Measurements from ENCODE around the gene TNIP3. TPM values are rescaled to one million over a fixed set of nuclear protein-coding genes. Genes with fewer than 3 reads are reported as not detected.

Gene TNIP3
- total RNA-seq, 1 donor from 2014 or later = not detected

GRCh38 chr4:121200795-121201472 is 36.8 kb upstream of the TNIP3 start:
- H3K27me3 Mint-ChIP-seq = no peaks in the 10 kb centered on the region
- no peak overlapping the region for H3K27ac Mint-ChIP-seq
- no peak for TF ChIP-seq CTCF (IDR thresholded peaks at IDR 0.05; ENCODE audit: unreplicated experiment)
- no peak for DNase-seq (ENCODE audit: low spot score, unreplicated experiment)
- no peak overlapping the region for H3K4me3 Mint-ChIP-seq (ENCODE audit: low read depth)
- no peaks in the 10 kb centered on the region for H3K36me3 Mint-ChIP-seq (ENCODE audit: insufficient read depth)
- H3K4me1 Mint-ChIP-seq (ENCODE audit: low read depth) = peaks cover 7% of the 10 kb centered on the region
- H3K9me3 Mint-ChIP-seq (ENCODE audit: low read depth) = no peaks in the 10 kb centered on the region

- H3K27me3 Mint-ChIP-seq = no peaks in the 10 kb centered on the region
- H3K4me3 Mint-ChIP-seq (ENCODE audit: low read depth) = no peak overlapping the region
- peaks cover 7% of the 10 kb centered on the region for H3K4me1 Mint-ChIP-seq (ENCODE audit: low read depth)
- no peak overlapping the region for H3K27ac Mint-ChIP-seq
- TF ChIP-seq CTCF (IDR thresholded peaks at IDR 0.05; ENCODE audit: unreplicated experiment) = no peak
- no peaks in the 10 kb centered on the region for H3K9me3 Mint-ChIP-seq (ENCODE audit: low read depth)
- no peak for DNase-seq (ENCODE audit: low spot score, unreplicated experiment)
- H3K36me3 Mint-ChIP-seq (ENCODE audit: insufficient read depth) = no peaks in the 10 kb centered on the region
Measured at GRCh38 chr4:121199742-121200561, 35.8 kb upstream of the TNIP3 start.

DNA sequence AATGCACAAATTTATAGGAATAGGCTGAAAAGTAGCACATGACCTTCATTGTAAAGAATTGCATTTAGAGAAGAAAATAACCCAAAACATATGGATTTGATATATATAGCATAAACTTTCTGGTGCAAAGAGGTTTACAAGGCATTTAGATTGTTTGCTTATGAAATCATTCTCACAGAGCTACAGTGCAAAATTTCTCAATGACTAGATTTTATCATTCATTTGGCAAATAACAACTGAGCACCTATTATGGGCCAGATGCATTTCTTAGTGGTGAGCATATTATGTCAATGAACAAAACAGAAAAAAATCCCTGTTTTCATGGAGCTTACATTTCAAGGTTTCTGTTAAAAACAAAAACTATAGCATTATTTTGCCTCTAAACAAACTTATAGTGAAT is 34.1 kb upstream of the TNIP3 start:
- no peaks in the 10 kb centered on the region for H3K9me3 Mint-ChIP-seq (ENCODE audit: low read depth)
- H3K4me1 Mint-ChIP-seq (ENCODE audit: low read depth) = peaks cover 5% of the 10 kb centered on the region
- no peak overlapping the region for H3K27ac Mint-ChIP-seq
- no peaks in the 10 kb centered on the region for H3K27me3 Mint-ChIP-seq
- no peak for DNase-seq (ENCODE audit: low spot score, unreplicated experiment)
- H3K36me3 Mint-ChIP-seq (ENCODE audit: insufficient read depth) = no peaks in the 10 kb centered on the region
- no peak overlapping the region for H3K4me3 Mint-ChIP-seq (ENCODE audit: low read depth)
- no peak for TF ChIP-seq CTCF (IDR thresholded peaks at IDR 0.05; ENCODE audit: unreplicated experiment)

- Mint-ChIP-seq H3K4me3 (ENCODE audit: low read depth) (no peak overlapping the region), H3K27ac (no peak overlapping the region), H3K4me1 (ENCODE audit: low read depth) (peaks cover 5% of the 10 kb centered on the region), H3K36me3 (ENCODE audit: insufficient read depth) (no peaks in the 10 kb centered on the region), H3K9me3 (ENCODE audit: low read depth) (no peaks in the 10 kb centered on the region), H3K27me3 (no peaks in the 10 kb centered on the region)
- no peak for TF ChIP-seq CTCF (IDR thresholded peaks at IDR 0.05; ENCODE audit: unreplicated experiment)
- DNase-seq (ENCODE audit: low spot score, unreplicated experiment) = no peak
Measured at GRCh38 chr4:121195649-121196048, 31.5 kb upstream of the TNIP3 start.

DNA sequence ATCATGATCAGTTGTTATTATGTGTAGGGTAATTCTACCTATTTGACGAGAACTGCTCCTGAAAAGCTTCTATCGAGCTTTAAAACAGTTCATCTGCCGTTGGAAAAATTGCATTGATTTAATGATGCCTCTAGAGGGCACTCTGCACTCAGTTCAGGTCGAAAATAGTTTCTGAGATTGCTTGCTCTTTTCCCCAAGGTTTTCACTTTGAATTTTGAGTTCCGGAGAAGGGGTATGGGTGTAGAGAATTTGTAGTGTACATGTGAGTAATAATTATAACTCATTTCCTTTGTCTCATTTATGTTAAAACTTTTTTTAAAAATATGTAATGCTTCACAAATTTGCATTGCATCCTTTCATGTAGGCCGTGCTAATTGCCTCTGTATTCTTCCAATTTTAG is 28.4 kb upstream of the TNIP3 start:
- TF ChIP-seq CTCF (IDR thresholded peaks at IDR 0.05; ENCODE audit: unreplicated experiment) = peak; percentile 80
- Mint-ChIP-seq H3K27me3 (no peaks in the 10 kb centered on the region), H3K4me1 (ENCODE audit: low read depth) (no peaks in the 10 kb centered on the region), H3K4me3 (ENCODE audit: low read depth) (no peak overlapping the region), H3K36me3 (ENCODE audit: insufficient read depth) (no peaks in the 10 kb centered on the region), H3K27ac (no peak overlapping the region), H3K9me3 (ENCODE audit: low read depth) (no peaks in the 10 kb centered on the region)
- DNase-seq (ENCODE audit: low spot score, unreplicated experiment) = no peak
